Panc1 (cell line): ENCODE measurements around the gene IHH.

Experiments
- POLR2AphosphoS5 ChIP-seq: IDR thresholded peaks from 2 replicates; pipeline ENCODE4 v1.6.1; 2012; ENCODE audit warnings: mild to moderate bottlenecking, low read depth, low read length, moderate library complexity
- SIN3A ChIP-seq: IDR thresholded peaks from 2 replicates; pipeline ENCODE4 v1.6.1; 2012; ENCODE audit warnings: low read depth, mild to moderate bottlenecking, low read length, moderate library complexity, borderline replicate concordance; ENCODE audit not compliant: insufficient read depth
- TCF7L2 ChIP-seq: IDR thresholded peaks from 2 replicates; pipeline ENCODE4 v1.6.1; 2011; ENCODE audit warnings: mild to moderate bottlenecking, low read depth, low read length, inconsistent platforms
- TF ChIP-seq, protein P1 (sequence below): fragments of 450-650 bp; IDR thresholded peaks from 2 replicates; pipeline ENCODE4 v1.5.1; 2017; ENCODE audit warnings: mild to moderate bottlenecking
- TF ChIP-seq, protein P2 (sequence below), 2 experiments: IDR thresholded peaks; 2 replicates each; pipeline ENCODE4 v1.6.1; 2011 to 2012; ENCODE audit warnings: low read depth in 2 of 2, control low read depth in 1 of 2, low read length in 1 of 2, mild to moderate bottlenecking in 1 of 2, moderate library complexity in 1 of 2; ENCODE audit not compliant: insufficient read depth in 1 of 2

GRCh38 chr2:219106251-219106650 lies 45.5 kb upstream of the IHH start:
- TF ChIP-seq, protein P1, sequence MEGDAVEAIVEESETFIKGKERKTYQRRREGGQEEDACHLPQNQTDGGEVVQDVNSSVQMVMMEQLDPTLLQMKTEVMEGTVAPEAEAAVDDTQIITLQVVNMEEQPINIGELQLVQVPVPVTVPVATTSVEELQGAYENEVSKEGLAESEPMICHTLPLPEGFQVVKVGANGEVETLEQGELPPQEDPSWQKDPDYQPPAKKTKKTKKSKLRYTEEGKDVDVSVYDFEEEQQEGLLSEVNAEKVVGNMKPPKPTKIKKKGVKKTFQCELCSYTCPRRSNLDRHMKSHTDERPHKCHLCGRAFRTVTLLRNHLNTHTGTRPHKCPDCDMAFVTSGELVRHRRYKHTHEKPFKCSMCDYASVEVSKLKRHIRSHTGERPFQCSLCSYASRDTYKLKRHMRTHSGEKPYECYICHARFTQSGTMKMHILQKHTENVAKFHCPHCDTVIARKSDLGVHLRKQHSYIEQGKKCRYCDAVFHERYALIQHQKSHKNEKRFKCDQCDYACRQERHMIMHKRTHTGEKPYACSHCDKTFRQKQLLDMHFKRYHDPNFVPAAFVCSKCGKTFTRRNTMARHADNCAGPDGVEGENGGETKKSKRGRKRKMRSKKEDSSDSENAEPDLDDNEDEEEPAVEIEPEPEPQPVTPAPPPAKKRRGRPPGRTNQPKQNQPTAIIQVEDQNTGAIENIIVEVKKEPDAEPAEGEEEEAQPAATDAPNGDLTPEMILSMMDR: no peak
- TF ChIP-seq TCF7L2: no peak
- TF ChIP-seq, protein P2, sequence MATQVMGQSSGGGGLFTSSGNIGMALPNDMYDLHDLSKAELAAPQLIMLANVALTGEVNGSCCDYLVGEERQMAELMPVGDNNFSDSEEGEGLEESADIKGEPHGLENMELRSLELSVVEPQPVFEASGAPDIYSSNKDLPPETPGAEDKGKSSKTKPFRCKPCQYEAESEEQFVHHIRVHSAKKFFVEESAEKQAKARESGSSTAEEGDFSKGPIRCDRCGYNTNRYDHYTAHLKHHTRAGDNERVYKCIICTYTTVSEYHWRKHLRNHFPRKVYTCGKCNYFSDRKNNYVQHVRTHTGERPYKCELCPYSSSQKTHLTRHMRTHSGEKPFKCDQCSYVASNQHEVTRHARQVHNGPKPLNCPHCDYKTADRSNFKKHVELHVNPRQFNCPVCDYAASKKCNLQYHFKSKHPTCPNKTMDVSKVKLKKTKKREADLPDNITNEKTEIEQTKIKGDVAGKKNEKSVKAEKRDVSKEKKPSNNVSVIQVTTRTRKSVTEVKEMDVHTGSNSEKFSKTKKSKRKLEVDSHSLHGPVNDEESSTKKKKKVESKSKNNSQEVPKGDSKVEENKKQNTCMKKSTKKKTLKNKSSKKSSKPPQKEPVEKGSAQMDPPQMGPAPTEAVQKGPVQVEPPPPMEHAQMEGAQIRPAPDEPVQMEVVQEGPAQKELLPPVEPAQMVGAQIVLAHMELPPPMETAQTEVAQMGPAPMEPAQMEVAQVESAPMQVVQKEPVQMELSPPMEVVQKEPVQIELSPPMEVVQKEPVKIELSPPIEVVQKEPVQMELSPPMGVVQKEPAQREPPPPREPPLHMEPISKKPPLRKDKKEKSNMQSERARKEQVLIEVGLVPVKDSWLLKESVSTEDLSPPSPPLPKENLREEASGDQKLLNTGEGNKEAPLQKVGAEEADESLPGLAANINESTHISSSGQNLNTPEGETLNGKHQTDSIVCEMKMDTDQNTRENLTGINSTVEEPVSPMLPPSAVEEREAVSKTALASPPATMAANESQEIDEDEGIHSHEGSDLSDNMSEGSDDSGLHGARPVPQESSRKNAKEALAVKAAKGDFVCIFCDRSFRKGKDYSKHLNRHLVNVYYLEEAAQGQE (IDR thresholded peaks at IDR 0.05; ENCODE audit: insufficient read depth in 1 of 2, low read depth in 2 of 2, low read length in 1 of 2): no peak
- no peak for TF ChIP-seq POLR2AphosphoS5
- no peak for TF ChIP-seq SIN3A
